DND-41 (cell line): ENCODE data around the gene KSR2.

Experiments used
- ATAC-seq: fragments of 200-7000 bp; cut with Tn5 transposase; 3 replicates; pipeline ENCODE4 v1.9.1; 2021; ENCODE audit warnings: low read depth; ENCODE audit not compliant: insufficient read depth
- DNase-seq: peaks from one replicate; pipeline ENCODE4 v3.0.0-alpha.2; 2020
- H2AFZ ChIP-seq: 2 replicates; pipeline ENCODE4 v1.6.0; 2012; ENCODE audit warnings: low read depth, low read length
- H3K27ac ChIP-seq: 2 replicates; pipeline ENCODE4 v1.5.1; 2012; ENCODE audit warnings: low read length, inconsistent platforms
- H3K27me3 ChIP-seq: fragments of 200-600 bp; sonication (generic); 2 replicates; pipeline ENCODE4 v1.6.0; 2012; ENCODE audit warnings: low read length, mild to moderate bottlenecking, inconsistent platforms; ENCODE audit not compliant: insufficient read depth, poor library complexity
- H3K36me3 ChIP-seq: 2 replicates; pipeline ENCODE4 v1.5.1; 2012; ENCODE audit warnings: low read length, inconsistent platforms; ENCODE audit not compliant: insufficient read depth
- H3K4me1 ChIP-seq: 2 replicates; pipeline ENCODE4 v1.5.1; 2012; ENCODE audit warnings: mild to moderate bottlenecking, low read length; ENCODE audit not compliant: insufficient read depth
- H3K4me2 ChIP-seq: 2 replicates; pipeline ENCODE4 v1.6.0; 2012; ENCODE audit warnings: mild to moderate bottlenecking, moderate library complexity, low read length, inconsistent platforms; ENCODE audit not compliant: insufficient read depth
- H3K4me3 ChIP-seq, 2 experiments: fragments of 200-600 bp in 1 of 2; shearing (Covaris generic) in 1 of 2; 2 replicates each; pipeline ENCODE4 v1.5.1; 2012 to 2016; ENCODE audit warnings: inconsistent platforms in 2 of 2, low read length in 2 of 2, mild to moderate bottlenecking in 2 of 2, low read depth in 1 of 2, moderate library complexity in 1 of 2
- H3K79me2 ChIP-seq: 2 replicates; pipeline ENCODE4 v1.6.0; 2012; ENCODE audit warnings: low read length, inconsistent platforms; ENCODE audit not compliant: insufficient read depth
- H3K9ac ChIP-seq: 2 replicates; pipeline ENCODE4 v1.6.0; 2012; ENCODE audit warnings: low read depth, mild to moderate bottlenecking, inconsistent platforms, low read length, moderate library complexity
- H3K9me3 ChIP-seq: 2 replicates; pipeline ENCODE4 v1.5.1; 2012; ENCODE audit warnings: low read length, moderate library complexity, mild to moderate bottlenecking, inconsistent platforms; ENCODE audit not compliant: insufficient read depth, severe bottlenecking
- H4K20me1 ChIP-seq: 2 replicates; pipeline ENCODE4 v1.6.0; 2012; ENCODE audit warnings: low read length; ENCODE audit not compliant: insufficient read depth
- CTCF ChIP-seq: IDR thresholded peaks from 2 replicates; pipeline ENCODE4 v1.5.1; 2012; ENCODE audit warnings: borderline replicate concordance, low read length, moderate library complexity, mild to moderate bottlenecking; ENCODE audit not compliant: poor library complexity, severe bottlenecking; ENCODE audit errors: extremely low read depth
- EZH2 ChIP-seq: IDR thresholded peaks from 3 replicates; pipeline ENCODE4 v1.6.1; 2012; ENCODE audit warnings: borderline replicate concordance, low read depth, mild to moderate bottlenecking, moderate library complexity, low read length, inconsistent platforms; ENCODE audit not compliant: severe bottlenecking

Gene KSR2

GRCh38 chr12:117790198-117790597 lies 178.6 kb downstream of the KSR2 start:
- no peak for ATAC-seq
- H3K4me3 ChIP-seq, result no peak overlapping the region

GRCh38 chr12:117789195-117789912 lies 179.4 kb downstream of the KSR2 start:
- TF ChIP-seq CTCF, result no peak
- no peak for TF ChIP-seq EZH2
- peaks cover 19% of the 10 kb centered on the region for H3K4me1 ChIP-seq
- H3K9me3 ChIP-seq, result peaks cover 6% of the 10 kb centered on the region
- H3K27ac ChIP-seq, result no peak overlapping the region
- H3K79me2 ChIP-seq, result no peaks in the 10 kb centered on the region
- H2AFZ ChIP-seq, result no peak overlapping the region
- no peaks in the 10 kb centered on the region for H4K20me1 ChIP-seq
- H3K9ac ChIP-seq, result no peak overlapping the region
- no peaks in the 10 kb centered on the region for H3K27me3 ChIP-seq
- DNase-seq (no peak), ATAC-seq (no peak)
- no peaks in the 10 kb centered on the region for H3K36me3 ChIP-seq
- H3K4me3 ChIP-seq, result no peak overlapping the region
- H3K4me2 ChIP-seq, result no peak overlapping the region

More at GRCh38 chr12:117790198-117790597, 178.6 kb downstream of the KSR2 start:
- no peaks in the 10 kb centered on the region for H3K27me3 ChIP-seq
- DNase-seq, result no peak
- no peak overlapping the region for H2AFZ ChIP-seq
- H3K36me3 ChIP-seq, result no peaks in the 10 kb centered on the region
- no peaks in the 10 kb centered on the region for H4K20me1 ChIP-seq
- TF ChIP-seq CTCF (no peak), EZH2 (no peak)
- no peak overlapping the region for H3K9ac ChIP-seq
- H3K4me2 ChIP-seq, result no peak overlapping the region
- no peaks in the 10 kb centered on the region for H3K79me2 ChIP-seq
- H3K4me1 ChIP-seq, result peaks cover 19% of the 10 kb centered on the region
- peaks cover 6% of the 10 kb centered on the region for H3K9me3 ChIP-seq
- H3K27ac ChIP-seq, result no peak overlapping the region

- H3K4me2 ChIP-seq, result no peak overlapping the region
- TF ChIP-seq EZH2, result no peak
- TF ChIP-seq CTCF, result no peak
Observed at GRCh38 chr12:117778656-117779055, 190.1 kb downstream of the KSR2 start.

More at GRCh38 chr12:117778656-117779055, 190.1 kb downstream of the KSR2 start:
- no peaks in the 10 kb centered on the region for H3K79me2 ChIP-seq
- no peaks in the 10 kb centered on the region for H4K20me1 ChIP-seq
- ATAC-seq (no peak), DNase-seq (no peak)
- H2AFZ ChIP-seq, result no peak overlapping the region
- no peak overlapping the region for H3K27ac ChIP-seq
- H3K9me3 ChIP-seq, result no peaks in the 10 kb centered on the region
- H3K4me1 ChIP-seq, result 0 out of 2 replicates have a peak, but pooled peaks cover 3% of the 10 kb centered on the region
- H3K27me3 ChIP-seq, result no peaks in the 10 kb centered on the region
- H3K4me3 ChIP-seq, result no peak overlapping the region
- H3K36me3 ChIP-seq, result no peaks in the 10 kb centered on the region
- H3K9ac ChIP-seq, result no peak overlapping the region
